ENCODE results near the gene KRR1.
"Not testable (repeated sequence)": the region's sequence is repeated elsewhere in the genome, so short reads cannot be mapped to it uniquely, and the experiment has no call there.

The KRR1 gene

GRCh38 chr12:75471902-75472890, 39.2 kb downstream of the KRR1 start:
- no peak for DNase-seq

- no peak for DNase-seq
Measured at GRCh38 chr12:75460204-75460603, 51.2 kb downstream of the KRR1 start.

GRCh38 chr12:75459755-75460154, 51.7 kb downstream of the KRR1 start:
- no peak for DNase-seq

GRCh38 chr12:75457866-75458265, 53.5 kb downstream of the KRR1 start:
- not testable (repeated sequence) for DNase-seq

GRCh38 chr12:75457191-75457590, 54.2 kb downstream of the KRR1 start:
- no peak for DNase-seq

DNA sequence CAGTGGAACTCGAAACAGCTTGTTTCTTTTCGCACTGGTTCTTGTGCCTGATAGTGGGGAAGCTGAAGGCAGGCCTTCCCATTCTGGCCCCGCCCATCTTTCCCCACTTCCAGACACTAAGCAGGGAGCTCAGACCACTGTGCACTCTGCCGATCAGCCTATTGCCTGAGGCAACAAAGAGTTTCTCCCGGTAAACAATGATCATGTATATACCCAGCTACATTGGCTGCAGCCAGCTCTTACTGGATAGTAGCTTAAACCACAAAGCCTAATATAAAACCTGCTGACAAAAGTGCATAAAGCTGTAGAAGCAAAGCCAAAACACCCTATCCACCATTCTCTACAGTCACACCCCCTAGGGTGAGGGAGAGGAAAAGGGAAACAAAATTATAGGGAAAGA, 55.6 kb downstream of the KRR1 start:
- DNase-seq: no peak

GRCh38 chr12:75452675-75453330, 58.6 kb downstream of the KRR1 start:
- no peak for DNase-seq

- DNase-seq: no peak
Measured at GRCh38 chr12:75447691-75448393, 63.6 kb downstream of the KRR1 start.

GRCh38 chr12:75446857-75447256, 64.6 kb downstream of the KRR1 start:
- no peak for DNase-seq

- not testable (repeated sequence) for DNase-seq
Measured at GRCh38 chr12:75445137-75445507, 66.3 kb downstream of the KRR1 start.

GRCh38 chr12:75444429-75445136, 66.8 kb downstream of the KRR1 start:
- no peak for DNase-seq

DNA sequence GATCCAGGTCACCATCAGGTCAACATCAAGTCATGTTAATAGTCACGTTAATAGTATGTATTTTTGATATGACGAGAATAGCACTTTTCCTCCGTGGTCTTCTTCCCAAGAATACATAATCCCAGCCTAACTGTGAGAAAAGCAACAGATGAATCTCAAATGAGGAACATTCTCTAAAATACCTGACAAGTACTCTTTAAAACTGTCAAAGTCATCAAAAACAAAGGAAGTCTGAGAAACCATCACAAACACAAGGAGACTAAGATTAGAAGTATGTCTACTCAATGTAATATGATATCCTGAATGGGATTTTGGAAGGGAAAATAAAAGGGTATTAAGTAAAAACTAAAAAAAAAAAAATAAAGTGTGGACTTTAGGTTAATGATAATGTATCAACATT, 67.7 kb downstream of the KRR1 start:
- DNase-seq: no peak

GRCh38 chr12:75442454-75442853, 69.0 kb downstream of the KRR1 start:
- DNase-seq: not testable (repeated sequence)

GRCh38 chr12:75441687-75442449, 69.5 kb downstream of the KRR1 start:
- DNase-seq: not testable (repeated sequence)
